ENCODE data around the gene MAPKBP1.

MAPKBP1 gene

DNA sequence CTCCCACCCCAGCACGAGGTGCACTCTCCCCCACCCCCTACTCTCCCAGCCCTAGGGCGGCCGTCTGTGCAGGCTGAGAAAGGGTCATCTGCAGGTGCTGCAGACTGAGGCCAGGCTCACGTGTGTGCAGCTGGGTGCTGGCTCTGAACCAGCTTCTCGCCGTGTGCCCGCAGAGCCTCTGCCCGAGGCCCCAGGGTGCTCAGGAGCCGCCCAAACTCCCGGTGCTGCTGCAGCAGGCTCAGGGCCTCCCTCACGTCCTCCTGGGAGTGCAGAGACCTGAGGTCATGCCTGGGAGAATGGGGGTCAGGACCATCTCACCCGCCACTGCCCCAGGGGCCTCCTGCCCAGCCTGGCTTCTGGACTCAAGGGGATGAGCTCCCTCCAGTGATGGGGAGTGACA lies 102.4 kb downstream of the MAPKBP1 start (continued):
- TF ChIP-seq ZNF184 (tag by site-specific recombination; IDR thresholded peaks at IDR 0.05) (no peak), ZNF211 (tag by site-specific recombination; IDR thresholded peaks at IDR 0.05; ENCODE audit: low read depth) (no peak), SP2 (tag by site-specific recombination; IDR thresholded peaks at IDR 0.05) (no peak)
- TF ChIP-seq, protein P1, sequence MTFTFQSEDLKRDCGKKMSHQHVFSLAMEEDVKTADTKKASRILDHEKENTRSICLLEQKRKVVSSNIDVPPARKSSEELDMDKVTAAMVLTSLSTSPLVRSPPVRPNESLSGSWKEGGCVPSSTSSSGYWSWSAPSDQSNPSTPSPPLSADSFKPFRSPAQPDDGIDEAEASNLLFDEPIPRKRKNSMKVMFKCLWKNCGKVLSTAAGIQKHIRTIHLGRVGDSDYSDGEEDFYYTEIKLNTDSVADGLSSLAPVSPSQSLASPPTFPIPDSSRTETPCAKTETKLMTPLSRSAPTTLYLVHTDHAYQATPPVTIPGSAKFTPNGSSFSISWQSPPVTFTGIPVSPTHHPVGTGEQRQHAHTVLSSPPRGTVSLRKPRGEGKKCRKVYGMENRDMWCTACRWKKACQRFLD (tag by site-specific recombination; IDR thresholded peaks at IDR 0.05) = no peak
- TF ChIP-seq, protein P2, sequence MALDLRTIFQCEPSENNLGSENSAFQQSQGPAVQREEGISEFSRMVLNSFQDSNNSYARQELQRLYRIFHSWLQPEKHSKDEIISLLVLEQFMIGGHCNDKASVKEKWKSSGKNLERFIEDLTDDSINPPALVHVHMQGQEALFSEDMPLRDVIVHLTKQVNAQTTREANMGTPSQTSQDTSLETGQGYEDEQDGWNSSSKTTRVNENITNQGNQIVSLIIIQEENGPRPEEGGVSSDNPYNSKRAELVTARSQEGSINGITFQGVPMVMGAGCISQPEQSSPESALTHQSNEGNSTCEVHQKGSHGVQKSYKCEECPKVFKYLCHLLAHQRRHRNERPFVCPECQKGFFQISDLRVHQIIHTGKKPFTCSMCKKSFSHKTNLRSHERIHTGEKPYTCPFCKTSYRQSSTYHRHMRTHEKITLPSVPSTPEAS (tag by site-specific recombination; IDR thresholded peaks at IDR 0.05) = no peak
